ENCODE results near the gene LMX1B.
A peak's percentile ranks its signal among the peaks of the same experiment; 100 is the strongest.
"Not testable (repeated sequence)": the region's sequence is repeated elsewhere in the genome, so short reads cannot be mapped to it uniquely, and the experiment has no call there.

LMX1B gene

GRCh38 chr9:126720661-126721563 lies 107.2 kb downstream of the LMX1B start:
- no peak for DNase-seq

GRCh38 chr9:126721564-126721981 lies 107.8 kb downstream of the LMX1B start:
- DNase-seq: no peak

DNA sequence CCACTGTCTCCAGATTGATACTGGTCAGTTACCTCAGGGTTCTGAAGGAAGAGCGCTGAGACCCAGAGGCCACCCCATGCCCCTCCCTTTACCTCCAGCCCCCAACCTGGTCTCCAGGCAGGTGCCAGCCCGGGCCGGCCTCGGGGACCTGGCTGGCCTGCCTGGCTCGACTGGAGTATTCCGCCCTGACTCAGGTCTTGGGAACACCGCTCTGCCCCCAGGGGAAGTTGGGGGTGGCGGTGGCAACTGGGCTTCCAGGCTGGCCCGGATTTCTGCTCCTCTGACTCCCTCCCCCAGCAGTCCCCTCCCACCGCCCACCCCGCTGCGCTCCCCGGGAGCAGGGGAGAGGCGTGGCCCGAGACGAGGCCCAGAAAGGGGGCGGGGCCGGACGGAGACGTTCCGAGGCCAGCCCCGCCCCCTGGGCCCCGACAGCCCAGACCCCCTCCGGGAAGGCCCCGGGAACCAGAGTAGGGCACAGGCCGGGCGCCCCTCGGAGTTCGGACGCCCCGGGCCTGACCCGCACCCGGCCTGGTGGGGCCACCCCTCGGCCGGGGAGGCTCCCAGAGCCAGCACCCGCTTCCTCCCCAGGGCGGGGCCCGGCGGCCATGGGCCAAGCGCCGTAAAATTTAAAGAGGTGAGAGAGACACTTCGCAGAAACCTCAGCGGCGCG lies 108.7 kb downstream of the LMX1B start:
- DNase-seq: peak; percentile 70

DNA sequence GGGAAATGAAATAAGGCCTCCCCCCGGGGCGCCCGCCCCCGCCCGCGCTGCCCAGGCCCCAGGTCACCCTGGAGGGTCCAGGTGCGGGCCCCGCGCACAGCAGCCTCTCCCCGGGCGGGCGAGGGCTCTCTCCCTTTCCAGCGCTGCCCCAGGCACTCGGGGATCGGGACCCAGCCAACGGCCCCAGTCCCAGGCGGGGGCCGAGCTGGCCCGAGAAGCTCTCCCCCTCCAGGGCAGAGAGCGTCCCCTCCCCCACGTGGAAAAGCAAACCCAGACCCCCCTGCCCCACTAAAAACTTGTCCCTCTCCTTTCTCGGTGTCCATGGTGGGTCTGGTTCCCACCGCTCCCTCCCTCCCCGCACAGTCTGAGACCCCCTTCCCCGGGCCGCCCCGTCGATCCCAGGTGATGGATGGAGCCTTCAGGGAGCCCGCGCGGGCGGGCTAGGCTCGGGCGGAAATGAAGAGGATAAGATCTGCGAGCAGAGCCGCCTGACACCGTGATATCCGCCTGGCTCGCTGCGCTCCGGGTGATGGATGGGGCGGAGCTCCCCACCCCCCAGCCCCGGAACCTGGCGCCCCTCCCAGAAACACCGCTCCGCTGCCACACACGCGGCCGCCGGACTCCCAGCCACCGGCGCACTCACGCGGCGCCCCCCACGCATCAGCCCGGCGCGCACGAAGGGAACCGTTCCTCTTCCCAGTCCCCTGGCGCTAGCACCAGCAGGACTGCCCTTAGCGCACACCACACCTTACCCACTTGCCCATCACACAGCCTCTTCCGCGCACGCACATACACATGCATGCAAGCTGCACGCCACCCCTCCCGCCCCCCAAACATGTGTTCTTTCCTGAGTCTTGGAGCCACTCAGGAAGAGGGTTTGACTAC lies 109.4 kb downstream of the LMX1B start:
- DNase-seq: peak; percentile 61

- peak; percentile 45 for DNase-seq
Measured at GRCh38 chr9:126723807-126724172, 110.1 kb downstream of the LMX1B start.

DNA sequence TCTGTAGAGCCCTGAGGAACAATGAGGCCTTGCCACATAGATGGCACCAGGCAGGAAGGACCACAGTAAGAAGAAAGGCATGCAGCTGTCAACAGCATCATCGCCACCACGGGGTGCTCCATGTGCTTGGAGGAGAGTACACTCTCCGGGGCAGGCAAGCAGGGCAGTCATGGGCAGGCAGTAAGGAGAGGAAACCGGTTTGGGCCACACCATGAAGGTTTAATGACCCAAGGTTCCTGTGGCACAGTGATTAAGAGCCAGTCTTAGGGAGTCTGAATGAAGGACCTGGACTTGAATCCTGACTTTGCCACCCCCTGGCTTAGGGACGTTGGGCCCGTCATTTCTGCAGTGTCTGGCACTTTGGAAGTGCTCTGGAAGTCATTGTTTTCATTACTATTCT lies 110.5 kb downstream of the LMX1B start:
- no peak for DNase-seq

DNA sequence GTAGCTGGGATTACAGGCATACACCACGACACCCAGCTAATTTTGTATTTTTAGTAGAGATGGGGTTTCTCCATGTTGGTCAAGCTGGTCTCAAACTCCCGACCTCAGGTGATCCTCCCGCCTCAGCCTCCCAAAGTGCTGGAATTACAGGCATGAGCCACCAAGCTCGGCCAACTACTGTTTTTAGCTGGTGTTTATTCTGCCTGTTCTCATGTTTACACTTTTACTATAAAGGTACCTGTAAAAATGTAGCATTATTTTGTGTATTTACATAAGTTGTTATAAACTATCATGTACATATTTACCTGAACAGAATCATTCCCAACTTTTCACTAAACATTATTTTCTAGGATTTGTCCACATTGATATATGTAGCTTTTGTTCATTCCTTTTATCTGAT lies 111.8 kb downstream of the LMX1B start:
- not testable (repeated sequence) for DNase-seq

DNA sequence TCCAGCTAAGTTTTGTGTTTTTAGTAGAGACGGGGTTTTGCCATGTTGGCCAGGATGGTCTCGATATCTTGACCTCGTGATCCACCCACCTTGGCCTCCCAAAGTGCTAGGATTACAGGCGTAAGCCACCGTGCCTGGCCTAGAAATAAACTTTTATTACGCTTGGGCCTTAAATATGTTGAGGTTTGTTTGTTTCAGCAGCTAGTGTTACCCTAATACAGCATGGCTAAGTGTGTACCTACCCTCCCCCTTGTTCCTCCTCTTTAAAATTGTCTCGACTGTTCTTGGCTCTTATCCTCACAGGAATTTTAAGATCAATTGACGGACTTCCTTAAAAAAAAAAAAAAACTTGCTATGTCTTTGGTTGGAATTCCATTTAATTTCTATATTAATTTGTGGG lies 114.5 kb downstream of the LMX1B start:
- not testable (repeated sequence) for DNase-seq

DNA sequence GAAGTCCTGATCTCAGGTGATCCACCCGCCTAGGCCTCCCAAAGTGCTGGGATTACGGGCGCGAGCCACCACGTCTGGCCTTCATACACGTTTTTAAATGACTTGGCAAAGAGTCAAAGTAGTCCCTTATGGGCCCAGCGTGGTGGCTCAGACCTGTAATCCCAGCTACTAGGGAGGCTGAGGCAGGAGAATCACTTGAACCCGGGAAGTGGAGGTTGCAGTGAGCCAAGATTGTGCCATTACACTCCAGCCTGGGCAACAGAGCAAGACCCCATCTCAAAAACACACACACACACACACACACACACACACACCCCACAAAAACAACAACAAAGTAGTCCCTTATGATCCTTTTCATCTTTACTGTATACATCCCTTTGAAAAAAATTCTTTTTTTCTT lies 116.9 kb downstream of the LMX1B start:
- not testable (repeated sequence) for DNase-seq

DNA sequence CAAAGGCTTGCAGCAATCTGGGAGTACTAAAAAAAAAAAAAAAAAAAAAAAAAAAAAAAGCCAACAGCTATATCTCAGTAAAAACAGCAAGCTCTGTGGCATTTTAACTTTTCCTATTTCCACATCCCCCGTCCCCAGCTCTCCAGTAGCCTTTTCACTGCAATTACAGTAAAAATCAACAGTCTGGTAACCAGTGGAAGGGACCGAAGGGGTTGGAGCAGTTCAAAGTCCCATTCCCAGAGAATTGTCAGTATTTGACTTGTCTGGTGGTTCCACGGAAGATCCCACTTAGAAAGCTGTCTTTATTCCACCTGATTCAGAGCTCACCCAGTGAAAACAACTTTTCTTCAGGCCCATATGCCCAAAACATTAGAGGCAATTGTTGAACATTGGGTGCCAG lies 119.3 kb downstream of the LMX1B start:
- no peak for DNase-seq

DNA sequence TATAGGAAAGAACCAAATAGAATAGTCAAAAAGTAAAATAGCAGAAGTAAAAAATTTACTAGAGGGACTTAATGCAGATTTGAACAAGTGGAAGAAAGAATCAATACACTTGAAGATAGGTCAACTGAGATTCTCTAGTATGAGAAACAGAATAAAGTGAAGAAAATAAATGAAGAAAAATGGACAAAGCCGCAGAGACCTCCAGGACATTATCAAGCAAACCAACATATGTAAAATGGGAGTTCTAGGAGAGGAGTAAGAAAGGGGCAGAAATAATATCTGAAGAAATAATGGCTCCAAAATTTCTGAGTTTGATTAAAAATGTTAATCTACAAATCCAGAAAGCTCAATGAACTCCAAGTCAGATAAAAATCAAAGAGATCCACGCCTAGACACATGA lies 121.1 kb downstream of the LMX1B start:
- no peak for DNase-seq

GRCh38 chr9:126735482-126735881 lies 121.8 kb downstream of the LMX1B start:
- DNase-seq: no peak

GRCh38 chr9:126738553-126738952 lies 124.8 kb downstream of the LMX1B start:
- DNase-seq: no peak

GRCh38 chr9:126743041-126743440 lies 129.3 kb downstream of the LMX1B start:
- no peak for DNase-seq

GRCh38 chr9:126745574-126746411 lies 132.1 kb downstream of the LMX1B start:
- DNase-seq: no peak
